Ovary (tissue), 3 donors: Measurements from ENCODE around the gene AUTS2.

Source experiments
- POLR2A ChIP-seq: fragments of 450-650 bp; IDR thresholded peaks from one replicate; pipeline ENCODE4 v1.6.1; 2017; ENCODE audit warnings: antibody characterized with exemption, mild to moderate bottlenecking, moderate library complexity
- TF ChIP-seq, protein P1 (sequence below), 3 donors: fragments of 450-650 bp in 2 of 3; fragments of 200-600 bp in 1 of 3; IDR thresholded peaks; one replicate each; pipeline versions ENCODE4 v1.5.1 to v1.8.0; 2016 to 2022; ENCODE audit warnings: antibody characterized with exemption in 3 of 3, mild to moderate bottlenecking in 1 of 3
- donor health status: DM: no; HTN: no; CAD: no.

GRCh38 chr7:69673074-69673473, 74.8 kb downstream of the AUTS2 start:
- no peak for TF ChIP-seq POLR2A
- TF ChIP-seq, protein P1, sequence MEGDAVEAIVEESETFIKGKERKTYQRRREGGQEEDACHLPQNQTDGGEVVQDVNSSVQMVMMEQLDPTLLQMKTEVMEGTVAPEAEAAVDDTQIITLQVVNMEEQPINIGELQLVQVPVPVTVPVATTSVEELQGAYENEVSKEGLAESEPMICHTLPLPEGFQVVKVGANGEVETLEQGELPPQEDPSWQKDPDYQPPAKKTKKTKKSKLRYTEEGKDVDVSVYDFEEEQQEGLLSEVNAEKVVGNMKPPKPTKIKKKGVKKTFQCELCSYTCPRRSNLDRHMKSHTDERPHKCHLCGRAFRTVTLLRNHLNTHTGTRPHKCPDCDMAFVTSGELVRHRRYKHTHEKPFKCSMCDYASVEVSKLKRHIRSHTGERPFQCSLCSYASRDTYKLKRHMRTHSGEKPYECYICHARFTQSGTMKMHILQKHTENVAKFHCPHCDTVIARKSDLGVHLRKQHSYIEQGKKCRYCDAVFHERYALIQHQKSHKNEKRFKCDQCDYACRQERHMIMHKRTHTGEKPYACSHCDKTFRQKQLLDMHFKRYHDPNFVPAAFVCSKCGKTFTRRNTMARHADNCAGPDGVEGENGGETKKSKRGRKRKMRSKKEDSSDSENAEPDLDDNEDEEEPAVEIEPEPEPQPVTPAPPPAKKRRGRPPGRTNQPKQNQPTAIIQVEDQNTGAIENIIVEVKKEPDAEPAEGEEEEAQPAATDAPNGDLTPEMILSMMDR (IDR thresholded peaks at IDR 0.05), result no peak
